ENCODE data around the gene C1orf56. TPM values are rescaled to one million over a fixed set of nuclear protein-coding genes. Genes with fewer than 3 reads are reported as not detected.

Gene C1orf56
- polyA plus RNA-seq, 4 donors = 0.67 to 7.3 (median 3.7) TPM

DNA sequence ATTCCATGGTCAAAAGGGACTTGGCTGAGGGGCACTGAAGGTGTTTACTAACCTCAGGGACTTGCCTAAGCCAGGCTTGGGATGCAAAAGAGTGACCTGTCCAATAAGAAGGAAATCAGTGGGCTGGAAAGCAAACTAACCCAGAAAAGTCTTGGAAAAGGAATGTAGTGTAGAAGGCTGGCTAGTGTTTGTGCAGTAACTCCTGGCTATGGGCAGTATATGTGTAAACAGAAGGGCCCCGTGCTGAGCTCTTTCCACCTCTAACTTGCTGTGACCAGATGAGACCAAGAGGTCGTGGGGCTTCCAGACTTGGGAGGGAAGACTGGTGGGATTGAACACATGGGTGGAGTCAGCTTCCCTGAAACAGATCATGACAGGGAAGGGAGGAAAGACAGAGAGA lies 44.9 kb upstream of the C1orf56 start:
- DNase-seq (no peak), FAIRE-seq (no peak)
- no peaks in the 10 kb centered on the region for H3K27me3 ChIP-seq (ENCODE audit: control insufficient read depth in 3 of 3, insufficient read depth in 3 of 3, low read length in 3 of 3)
- WGBS, 3 donors = 42 to 58% (median 52%) methylated on average over 2 of the region's 2 CpGs
- no peak overlapping the region for H3K4me3 ChIP-seq (ENCODE audit: low read depth in 1 of 3, low read length in 3 of 3)
- no peak overlapping the region for H3K27ac ChIP-seq (ENCODE audit: low read depth in 1 of 3, low read length in 2 of 3)
- peaks cover 4 to 49% (median 7%) of the 10 kb centered on the region in 3 donors for H3K36me3 ChIP-seq (ENCODE audit: control insufficient read depth in 3 of 3, insufficient read depth in 2 of 3, low read depth in 1 of 3, low read length in 3 of 3)
- peaks cover 0 to 29% (median 11%) of the 10 kb centered on the region in 3 donors for H3K4me1 ChIP-seq (ENCODE audit: control insufficient read depth in 3 of 3, insufficient read depth in 2 of 3, low read depth in 1 of 3, low read length in 2 of 3)
- no peaks in the 10 kb centered on the region for H3K9me3 ChIP-seq (ENCODE audit: control insufficient read depth in 2 of 2, insufficient read depth in 1 of 2, low read depth in 1 of 2, low read length in 1 of 2)

DNA sequence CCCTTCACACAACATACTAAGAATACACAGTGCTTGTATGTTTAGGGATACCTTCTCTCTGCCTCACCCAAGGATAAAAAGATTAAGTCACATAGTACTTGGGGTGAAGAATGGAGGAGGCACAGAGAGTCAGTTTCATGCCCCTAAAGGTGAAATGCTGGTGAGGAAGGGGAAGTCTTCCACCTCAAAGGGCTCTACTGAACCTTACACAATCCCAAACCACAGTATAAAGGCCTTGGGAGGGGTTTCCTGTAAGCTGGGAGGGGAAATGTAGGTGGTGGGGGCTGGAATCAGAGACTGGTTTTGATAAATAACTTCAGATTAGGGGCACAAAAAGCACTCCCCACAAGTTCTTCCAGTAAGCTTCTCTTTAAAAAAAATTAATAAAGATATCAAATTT lies 44.4 kb upstream of the C1orf56 start:
- Histone ChIP-seq H3K27me3 (ENCODE audit: control insufficient read depth in 3 of 3, insufficient read depth in 3 of 3, low read length in 3 of 3) (no peaks in the 10 kb centered on the region), H3K4me3 (ENCODE audit: low read depth in 1 of 3, low read length in 3 of 3) (no peak overlapping the region), H3K36me3 (ENCODE audit: control insufficient read depth in 3 of 3, insufficient read depth in 2 of 3, low read depth in 1 of 3, low read length in 3 of 3) (peaks cover 4 to 44% (median 7%) of the 10 kb centered on the region in 3 donors), H3K27ac (ENCODE audit: low read depth in 1 of 3, low read length in 2 of 3) (peak overlapping the region in 1 of 3 donors; percentile 34), H3K9me3 (ENCODE audit: control insufficient read depth in 2 of 2, insufficient read depth in 1 of 2, low read depth in 1 of 2, low read length in 1 of 2) (no peaks in the 10 kb centered on the region), H3K4me1 (ENCODE audit: control insufficient read depth in 3 of 3, insufficient read depth in 2 of 3, low read depth in 1 of 3, low read length in 2 of 3) (peaks cover 0 to 34% (median 13%) of the 10 kb centered on the region in 3 donors)
- FAIRE-seq (no peak), DNase-seq (no peak)

DNA sequence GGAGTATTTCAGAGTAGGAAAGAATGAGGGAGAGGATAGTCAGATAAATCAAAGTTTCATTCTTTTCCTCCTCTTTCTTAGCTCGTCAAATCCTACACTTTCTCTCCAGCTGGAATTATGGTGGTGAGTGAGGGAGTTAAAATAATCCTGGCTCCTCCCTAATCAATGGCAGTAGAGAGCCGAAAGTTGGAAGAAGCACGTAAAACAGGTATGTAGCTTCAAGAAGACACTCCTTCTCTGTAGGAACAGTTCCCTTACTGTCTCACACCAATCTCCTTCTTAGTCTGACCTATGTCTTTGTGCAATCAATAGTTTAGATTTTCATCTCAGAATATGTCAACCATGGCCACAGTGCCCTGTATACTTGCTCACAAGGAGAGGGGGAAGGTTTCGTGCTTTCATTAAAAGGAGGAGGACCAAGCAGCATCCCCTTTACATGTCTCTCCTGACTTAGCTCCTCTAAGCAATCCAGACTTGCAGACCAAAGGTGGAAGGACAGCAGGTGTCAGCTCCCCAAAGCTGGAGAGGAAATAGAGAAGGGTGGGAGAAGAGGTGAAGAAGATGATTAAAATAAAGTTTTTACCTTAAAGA lies 41.7 kb upstream of the C1orf56 start:
- Histone ChIP-seq H3K27me3 (ENCODE audit: control insufficient read depth in 3 of 3, insufficient read depth in 3 of 3, low read length in 3 of 3) (no peaks in the 10 kb centered on the region), H3K4me3 (ENCODE audit: low read depth in 1 of 3, low read length in 3 of 3) (peak overlapping the region; percentile 21 to 57 (median 57)), H3K4me1 (ENCODE audit: control insufficient read depth in 3 of 3, insufficient read depth in 2 of 3, low read depth in 1 of 3, low read length in 2 of 3) (peaks cover 5 to 42% (median 17%) of the 10 kb centered on the region in 3 donors), H3K27ac (ENCODE audit: low read depth in 1 of 3, low read length in 2 of 3) (peak overlapping the region; percentile 86 to 90 (median 88)), H3K36me3 (ENCODE audit: control insufficient read depth in 3 of 3, insufficient read depth in 2 of 3, low read depth in 1 of 3, low read length in 3 of 3) (peaks cover 0 to 21% (median 5%) of the 10 kb centered on the region in 3 donors), H3K9me3 (ENCODE audit: control insufficient read depth in 2 of 2, insufficient read depth in 1 of 2, low read depth in 1 of 2, low read length in 1 of 2) (no peaks in the 10 kb centered on the region)
- peak in 1 of 2 donors; percentile 48 for DNase-seq
- WGBS, 3 donors = 11 to 22% (median 17%) methylated on average over 4 of the region's 4 CpGs
- FAIRE-seq = no peak

DNA sequence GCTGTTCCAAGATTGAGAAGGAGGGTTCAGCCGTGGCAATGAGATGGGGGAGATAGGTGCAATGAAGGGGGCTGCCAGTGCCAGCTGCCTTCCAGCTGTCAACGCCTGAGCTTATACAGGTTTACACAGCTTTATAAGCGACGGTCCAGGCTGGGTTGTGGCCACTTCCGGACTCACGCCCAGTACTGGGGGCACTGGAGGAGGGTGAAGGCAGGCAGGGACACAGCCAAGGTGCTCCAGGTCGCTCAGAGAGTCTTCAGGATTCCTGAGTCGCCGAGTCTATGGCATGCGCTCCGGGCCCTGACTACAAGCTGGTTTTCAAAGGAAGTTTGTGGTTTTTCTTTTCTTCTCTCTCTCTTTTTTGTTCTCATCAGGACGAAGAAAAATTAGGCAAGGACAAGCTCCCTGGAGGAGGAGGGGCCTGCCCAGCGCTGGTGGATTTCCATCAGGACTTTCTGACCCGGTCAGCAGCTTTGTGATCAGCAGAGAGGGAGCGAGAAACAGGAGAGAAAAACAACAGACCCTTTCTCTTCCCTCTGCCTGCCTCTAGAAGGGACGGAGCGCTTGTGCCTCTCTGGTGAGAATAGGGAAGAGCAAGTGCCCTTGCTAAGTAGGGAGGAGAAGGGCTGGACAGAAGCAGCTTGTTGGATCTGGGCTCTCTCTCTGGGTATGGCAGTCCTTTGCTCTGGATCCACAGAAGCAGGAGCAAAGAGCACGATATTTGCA lies 41.1 kb upstream of the C1orf56 start, which contains the start of gene MINDY1:
MINDY1 (minus strand) TSS at position 576 of the 726 bp plus-strand sequence. CDS start 4,285 bp downstream, outside the sequence.
- Histone ChIP-seq H3K36me3 (ENCODE audit: control insufficient read depth in 3 of 3, insufficient read depth in 2 of 3, low read depth in 1 of 3, low read length in 3 of 3) (peaks cover 0 to 14% (median 0%) of the 10 kb centered on the region in 3 donors), H3K9me3 (ENCODE audit: control insufficient read depth in 2 of 2, insufficient read depth in 1 of 2, low read depth in 1 of 2, low read length in 1 of 2) (no peaks in the 10 kb centered on the region), H3K27me3 (ENCODE audit: control insufficient read depth in 3 of 3, insufficient read depth in 3 of 3, low read length in 3 of 3) (no peaks in the 10 kb centered on the region), H3K27ac (ENCODE audit: low read depth in 1 of 3, low read length in 2 of 3) (peak within 1 kb of the TSS; percentile 86 to 90 (median 88)), H3K4me1 (ENCODE audit: control insufficient read depth in 3 of 3, insufficient read depth in 2 of 3, low read depth in 1 of 3, low read length in 2 of 3) (peaks cover 6 to 42% (median 17%) of the 10 kb centered on the region in 3 donors), H3K4me3 (ENCODE audit: low read depth in 1 of 3, low read length in 3 of 3) (peak within 1 kb of the TSS; percentile 21 to 95 (median 57))
- 1 to 5% (median 3%) methylated on average over 17 to 18 of the region's 18 CpGs for WGBS, 3 donors
- no peak for FAIRE-seq
- peak; percentile 83 to 86 for DNase-seq

DNA sequence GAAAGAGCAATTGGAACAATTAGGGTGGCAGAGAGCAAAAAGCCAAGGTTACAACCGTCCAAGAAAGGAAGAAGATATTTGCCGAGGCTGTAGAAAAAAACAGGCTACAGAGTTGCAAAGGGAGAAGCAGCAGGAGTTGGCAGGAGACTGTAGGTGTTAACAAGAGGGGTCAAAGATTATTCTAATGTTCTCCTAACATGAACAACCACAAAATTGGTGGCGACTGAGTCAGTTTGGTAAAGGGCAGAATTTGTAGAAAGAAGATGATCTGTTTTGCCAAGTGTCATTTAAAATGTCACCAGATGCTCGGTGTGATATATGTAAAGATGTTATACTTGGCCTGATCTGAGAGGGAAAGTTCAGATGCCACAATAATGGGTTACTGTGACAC lies 39.7 kb upstream of the C1orf56 start:
- Histone ChIP-seq H3K36me3 (ENCODE audit: control insufficient read depth in 3 of 3, insufficient read depth in 2 of 3, low read depth in 1 of 3, low read length in 3 of 3) (peaks cover 0 to 2% (median 0%) of the 10 kb centered on the region in 3 donors), H3K4me1 (ENCODE audit: control insufficient read depth in 3 of 3, insufficient read depth in 2 of 3, low read depth in 1 of 3, low read length in 2 of 3) (peaks cover 9 to 48% (median 17%) of the 10 kb centered on the region in 3 donors), H3K4me3 (ENCODE audit: low read depth in 1 of 3, low read length in 3 of 3) (peak overlapping the region in 2 of 3 donors; percentile 10 to 95), H3K27me3 (ENCODE audit: control insufficient read depth in 3 of 3, insufficient read depth in 3 of 3, low read length in 3 of 3) (no peaks in the 10 kb centered on the region), H3K9me3 (ENCODE audit: control insufficient read depth in 2 of 2, insufficient read depth in 1 of 2, low read depth in 1 of 2, low read length in 1 of 2) (no peaks in the 10 kb centered on the region), H3K27ac (ENCODE audit: low read depth in 1 of 3, low read length in 2 of 3) (peak overlapping the region; percentile 86 to 90 (median 88))
- WGBS, 3 donors = 4 to 13% (median 10%) methylated on average over 4 of the region's 4 CpGs
- no peak for FAIRE-seq
- DNase-seq = no peak

DNA sequence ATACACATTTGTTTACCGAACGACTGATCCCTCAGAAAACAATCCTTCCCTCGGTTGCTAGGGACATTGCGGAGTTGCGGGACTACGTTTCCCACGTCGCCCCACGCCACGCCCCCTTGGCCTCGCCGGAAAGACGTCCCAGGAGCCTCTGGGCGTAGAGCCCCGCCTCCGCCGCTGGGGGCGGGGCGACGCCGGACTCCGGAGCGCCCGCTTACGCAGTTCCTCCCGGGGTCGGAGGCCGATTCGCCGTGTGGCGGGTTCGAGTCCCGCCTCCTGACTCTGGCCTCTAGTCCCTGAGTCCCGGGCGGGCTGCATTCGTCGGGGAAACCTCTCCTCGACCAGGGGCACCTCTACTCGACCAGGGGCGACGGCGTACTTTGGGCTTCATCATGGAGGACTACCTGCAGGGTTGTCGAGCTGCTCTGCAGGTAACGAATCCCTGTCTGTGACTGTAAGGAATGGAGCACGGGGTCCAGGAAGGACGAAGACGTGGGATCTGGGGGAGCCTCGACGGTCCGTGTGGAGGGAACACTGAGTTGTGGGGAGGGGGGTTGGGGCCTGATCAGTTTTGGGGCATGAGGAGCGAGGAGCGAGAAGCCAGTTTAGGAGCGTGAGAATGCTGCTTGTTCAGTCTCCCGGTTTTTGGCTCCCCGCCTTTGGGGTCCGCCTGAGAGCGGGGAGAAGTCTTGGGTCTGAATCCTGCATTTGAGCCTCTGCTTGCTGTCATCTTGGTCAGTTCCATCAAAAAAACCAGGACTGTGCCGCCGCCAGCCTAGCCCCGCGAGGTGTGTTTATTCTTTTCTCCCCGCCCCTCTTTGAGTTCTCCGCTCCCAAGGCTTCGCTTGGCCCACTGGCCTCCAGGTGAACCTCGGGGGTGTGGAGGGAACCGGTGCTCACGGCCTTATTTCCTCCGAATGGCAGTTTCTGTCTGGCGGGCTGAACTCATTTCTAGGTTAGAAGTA lies 39.0 kb upstream of the C1orf56 start, which contains the start of gene PRUNE1:
PRUNE1 (plus strand) TSS at position 206 of the 962 bp plus-strand sequence; CDS start at position 390, 184 bp downstream.
- H3K27ac ChIP-seq (ENCODE audit: low read depth in 1 of 3, low read length in 2 of 3) = peak within 1 kb of the TSS; percentile 88 to 94 (median 88)
- FAIRE-seq (no peak), DNase-seq (peak; percentile 97 to 99)
- H3K4me1 ChIP-seq (ENCODE audit: control insufficient read depth in 3 of 3, insufficient read depth in 2 of 3, low read depth in 1 of 3, low read length in 2 of 3) = peaks cover 9 to 49% (median 11%) of the 10 kb centered on the region in 3 donors
- peaks cover 0 to under 1% (median 0%) of the 10 kb centered on the region in 3 donors for H3K36me3 ChIP-seq (ENCODE audit: control insufficient read depth in 3 of 3, insufficient read depth in 2 of 3, low read depth in 1 of 3, low read length in 3 of 3)
- peak within 1 kb of the TSS; percentile 73 to 95 (median 90) for H3K4me3 ChIP-seq (ENCODE audit: low read depth in 1 of 3, low read length in 3 of 3)
- 0 to 1% (median 1%) methylated on average over 62 to 69 of the region's 69 CpGs for WGBS, 3 donors
- no peaks in the 10 kb centered on the region for H3K27me3 ChIP-seq (ENCODE audit: control insufficient read depth in 3 of 3, insufficient read depth in 3 of 3, low read length in 3 of 3)
- no peaks in the 10 kb centered on the region for H3K9me3 ChIP-seq (ENCODE audit: control insufficient read depth in 2 of 2, insufficient read depth in 1 of 2, low read depth in 1 of 2, low read length in 1 of 2)

DNA sequence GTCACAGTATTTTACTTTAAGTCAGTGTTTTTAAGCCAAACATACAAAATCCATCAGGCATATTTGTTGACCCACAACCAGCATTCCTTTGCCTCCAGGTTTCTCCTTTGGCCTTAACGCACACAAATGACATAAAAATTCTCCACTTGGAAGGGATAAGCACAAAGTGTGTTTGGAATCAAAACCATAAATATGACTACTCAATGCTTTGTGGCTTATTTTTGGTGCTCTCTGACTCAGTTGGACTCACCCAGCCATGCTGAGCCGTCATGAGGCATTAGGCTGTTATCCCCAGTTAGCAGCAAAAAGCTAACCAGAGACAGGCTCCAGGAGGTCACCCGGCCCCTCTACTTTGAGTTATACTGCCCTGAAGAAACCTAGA lies 38.4 kb upstream of the C1orf56 start:
- DNase-seq (no peak), FAIRE-seq (no peak)
- peak overlapping the region in 2 of 3 donors; percentile 90 to 95 for H3K4me3 ChIP-seq (ENCODE audit: low read depth in 1 of 3, low read length in 3 of 3)
- peak overlapping the region; percentile 88 to 94 (median 88) for H3K27ac ChIP-seq (ENCODE audit: low read depth in 1 of 3, low read length in 2 of 3)
- 18 to 41% (median 34%) methylated on average over 3 of the region's 3 CpGs for WGBS, 3 donors
- no peaks in the 10 kb centered on the region for H3K27me3 ChIP-seq (ENCODE audit: control insufficient read depth in 3 of 3, insufficient read depth in 3 of 3, low read length in 3 of 3)
- peaks cover 9 to 55% (median 10%) of the 10 kb centered on the region in 3 donors for H3K4me1 ChIP-seq (ENCODE audit: control insufficient read depth in 3 of 3, insufficient read depth in 2 of 3, low read depth in 1 of 3, low read length in 2 of 3)
- no peaks in the 10 kb centered on the region for H3K9me3 ChIP-seq (ENCODE audit: control insufficient read depth in 2 of 2, insufficient read depth in 1 of 2, low read depth in 1 of 2, low read length in 1 of 2)
- H3K36me3 ChIP-seq (ENCODE audit: control insufficient read depth in 3 of 3, insufficient read depth in 2 of 3, low read depth in 1 of 3, low read length in 3 of 3) = no peaks in the 10 kb centered on the region
